ENCODE measurements around the gene PLCH2. TPM values are rescaled to one million over a fixed set of nuclear protein-coding genes. Genes with fewer than 3 reads are reported as not detected.
A peak's percentile ranks its signal among the peaks of the same experiment; 100 is the strongest.

The PLCH2 gene
- total and polyA plus RNA-seq, 3 experiments from 2014 or later, result 2.5 to 2.8 (median 2.5) TPM

GRCh38 chr1:2510366-2511155, 34.5 kb downstream of the PLCH2 start:
- no peak overlapping the region for H3K27ac ChIP-seq (ENCODE audit: low read depth, low read length)
- Mint-ChIP-seq H3K27ac (no peak overlapping the region), H3K4me1 (peaks cover 0 to 7% (median 0%) of the 10 kb centered on the region in 3 donors), H3K9me3 (no peaks in the 10 kb centered on the region), H3K27me3 (no peaks in the 10 kb centered on the region), H3K36me3 (peaks cover 0 to 69% (median 0%) of the 10 kb centered on the region in 3 donors), H3K4me3 (no peak overlapping the region)
- H3K4me1 ChIP-seq (ENCODE audit: insufficient read depth, low read length), result no peaks in the 10 kb centered on the region
- CTCF ChIA-PET, result no interaction called here
- no peaks in the 10 kb centered on the region for H3K27me3 ChIP-seq (ENCODE audit: insufficient read depth, low read length, poor library complexity, severe bottlenecking)
- peaks cover 37% of the 10 kb centered on the region for H3K36me3 ChIP-seq (ENCODE audit: insufficient read depth, low read length)
- H3K9me3 ChIP-seq (ENCODE audit: low read length), result no peaks in the 10 kb centered on the region
- POLR2A ChIA-PET, result no interaction called here
- no peak for DNase-seq
- H3K4me3 ChIP-seq (ENCODE audit: low read length), result no peak overlapping the region

- Histone ChIP-seq H3K9me3 (ENCODE audit: low read length) (no peaks in the 10 kb centered on the region), H3K36me3 (ENCODE audit: insufficient read depth, low read length) (peaks cover 61% of the 10 kb centered on the region), H3K27me3 (ENCODE audit: insufficient read depth, low read length, poor library complexity, severe bottlenecking) (no peaks in the 10 kb centered on the region), H3K4me1 (ENCODE audit: insufficient read depth, low read length) (no peaks in the 10 kb centered on the region), H3K27ac (ENCODE audit: low read depth, low read length) (no peak overlapping the region), H3K4me3 (ENCODE audit: low read length) (no peak overlapping the region)
- no peak overlapping the region for H3K4me3 Mint-ChIP-seq
- POLR2A ChIA-PET, result no interaction called here
- H3K4me1 Mint-ChIP-seq, result no peaks in the 10 kb centered on the region
- H3K36me3 Mint-ChIP-seq, result peaks cover 0 to 85% (median 2%) of the 10 kb centered on the region in 3 donors
- CTCF ChIA-PET, result no interaction called here
- no peak overlapping the region for H3K27ac Mint-ChIP-seq
- no peaks in the 10 kb centered on the region for H3K9me3 Mint-ChIP-seq
- H3K27me3 Mint-ChIP-seq, result no peaks in the 10 kb centered on the region
- DNase-seq, result no peak
Observed at GRCh38 chr1:2512862-2513421, 36.9 kb downstream of the PLCH2 start.

- Histone ChIP-seq H3K4me3 (ENCODE audit: low read length) (no peak overlapping the region), H3K9me3 (ENCODE audit: low read length) (no peaks in the 10 kb centered on the region), H3K36me3 (ENCODE audit: insufficient read depth, low read length) (peaks cover 72% of the 10 kb centered on the region), H3K27ac (ENCODE audit: low read depth, low read length) (no peak overlapping the region), H3K4me1 (ENCODE audit: insufficient read depth, low read length) (no peaks in the 10 kb centered on the region), H3K27me3 (ENCODE audit: insufficient read depth, low read length, poor library complexity, severe bottlenecking) (no peaks in the 10 kb centered on the region)
- H3K4me3 Mint-ChIP-seq, result no peak overlapping the region
- no peaks in the 10 kb centered on the region for H3K9me3 Mint-ChIP-seq
- CTCF ChIA-PET, result no interaction called here
- DNase-seq, result no peak
- no peaks in the 10 kb centered on the region for H3K27me3 Mint-ChIP-seq
- POLR2A ChIA-PET, result interaction anchor here (1.3 kb wide), 1 partner anchor 8 kb away, joined by 3 read pairs; no protein-coding TSS in a partner anchor
- H3K36me3 Mint-ChIP-seq, result peaks cover 0 to 85% (median 2%) of the 10 kb centered on the region in 3 donors
- no peaks in the 10 kb centered on the region for H3K4me1 Mint-ChIP-seq
- H3K27ac Mint-ChIP-seq, result no peak overlapping the region
Observed at GRCh38 chr1:2513939-2514652, 38.0 kb downstream of the PLCH2 start.

GRCh38 chr1:2514863-2515762, 39.0 kb downstream of the PLCH2 start:
- CTCF ChIA-PET, result no interaction called here
- H3K4me1 ChIP-seq (ENCODE audit: insufficient read depth, low read length), result no peaks in the 10 kb centered on the region
- H3K36me3 ChIP-seq (ENCODE audit: insufficient read depth, low read length), result peaks cover 76% of the 10 kb centered on the region
- H3K9me3 ChIP-seq (ENCODE audit: low read length), result no peaks in the 10 kb centered on the region
- Mint-ChIP-seq H3K9me3 (no peaks in the 10 kb centered on the region), H3K27me3 (no peaks in the 10 kb centered on the region), H3K36me3 (peaks cover 0 to 78% (median 2%) of the 10 kb centered on the region in 3 donors), H3K4me3 (no peak overlapping the region), H3K27ac (peak overlapping the region in 1 of 8 donors; percentile 54), H3K4me1 (no peaks in the 10 kb centered on the region)
- POLR2A ChIA-PET, result interaction anchor here (1.3 kb wide), 1 partner anchor 9 kb away, joined by 3 read pairs; no protein-coding TSS in a partner anchor
- no peak for DNase-seq
- H3K27ac ChIP-seq (ENCODE audit: low read depth, low read length), result no peak overlapping the region
- H3K27me3 ChIP-seq (ENCODE audit: insufficient read depth, low read length, poor library complexity, severe bottlenecking), result no peaks in the 10 kb centered on the region
- H3K4me3 ChIP-seq (ENCODE audit: low read length), result no peak overlapping the region

GRCh38 chr1:2515763-2516080, 39.6 kb downstream of the PLCH2 start:
- peaks cover 0 to 75% (median 2%) of the 10 kb centered on the region in 3 donors for H3K36me3 Mint-ChIP-seq
- Histone ChIP-seq H3K36me3 (ENCODE audit: insufficient read depth, low read length) (peaks cover 80% of the 10 kb centered on the region), H3K4me1 (ENCODE audit: insufficient read depth, low read length) (no peaks in the 10 kb centered on the region), H3K27me3 (ENCODE audit: insufficient read depth, low read length, poor library complexity, severe bottlenecking) (no peaks in the 10 kb centered on the region), H3K4me3 (ENCODE audit: low read length) (no peak overlapping the region), H3K9me3 (ENCODE audit: low read length) (no peaks in the 10 kb centered on the region), H3K27ac (ENCODE audit: low read depth, low read length) (no peak overlapping the region)
- H3K4me1 Mint-ChIP-seq, result peaks cover 0 to 2% (median under 1%) of the 10 kb centered on the region in 3 donors
- H3K9me3 Mint-ChIP-seq, result no peaks in the 10 kb centered on the region
- no peak for DNase-seq
- ChIA-PET POLR2A (no interaction called here), CTCF (no interaction called here)
- H3K27me3 Mint-ChIP-seq, result no peaks in the 10 kb centered on the region
- H3K4me3 Mint-ChIP-seq, result no peak overlapping the region
- H3K27ac Mint-ChIP-seq, result no peak overlapping the region

GRCh38 chr1:2516124-2516523, 40.0 kb downstream of the PLCH2 start:
- POLR2A ChIA-PET, result no interaction called here
- H3K4me3 ChIP-seq (ENCODE audit: low read length), result no peak overlapping the region
- no peaks in the 10 kb centered on the region for H3K4me1 ChIP-seq (ENCODE audit: insufficient read depth, low read length)
- Mint-ChIP-seq H3K4me1 (peaks cover 0 to 4% (median 2%) of the 10 kb centered on the region in 3 donors), H3K4me3 (no peak overlapping the region), H3K27ac (no peak overlapping the region), H3K9me3 (no peaks in the 10 kb centered on the region), H3K27me3 (no peaks in the 10 kb centered on the region), H3K36me3 (peaks cover 0 to 76% (median 4%) of the 10 kb centered on the region in 3 donors)
- no peaks in the 10 kb centered on the region for H3K27me3 ChIP-seq (ENCODE audit: insufficient read depth, low read length, poor library complexity, severe bottlenecking)
- no peak overlapping the region for H3K27ac ChIP-seq (ENCODE audit: low read depth, low read length)
- DNase-seq, result no peak
- H3K36me3 ChIP-seq (ENCODE audit: insufficient read depth, low read length), result peaks cover 82% of the 10 kb centered on the region
- CTCF ChIA-PET, result no interaction called here
- H3K9me3 ChIP-seq (ENCODE audit: low read length), result no peaks in the 10 kb centered on the region

- H3K4me3 Mint-ChIP-seq, result no peak overlapping the region
- H3K27me3 ChIP-seq (ENCODE audit: insufficient read depth, low read length, poor library complexity, severe bottlenecking), result no peaks in the 10 kb centered on the region
- ChIA-PET POLR2A (interaction anchor here (1.6 kb wide), 1 partner anchor 14 kb away, joined by 3 read pairs; no protein-coding TSS in a partner anchor), CTCF (no interaction called here)
- H3K27ac Mint-ChIP-seq, result no peak overlapping the region
- H3K36me3 ChIP-seq (ENCODE audit: insufficient read depth, low read length), result peaks cover 80% of the 10 kb centered on the region
- no peaks in the 10 kb centered on the region for H3K27me3 Mint-ChIP-seq
- no peaks in the 10 kb centered on the region for H3K4me1 ChIP-seq (ENCODE audit: insufficient read depth, low read length)
- no peak for DNase-seq
- H3K4me1 Mint-ChIP-seq, result peaks cover 0 to 11% (median 2%) of the 10 kb centered on the region in 3 donors
- no peak overlapping the region for H3K27ac ChIP-seq (ENCODE audit: low read depth, low read length)
- no peak overlapping the region for H3K4me3 ChIP-seq (ENCODE audit: low read length)
- peaks cover 0 to 76% (median 4%) of the 10 kb centered on the region in 3 donors for H3K36me3 Mint-ChIP-seq
- H3K9me3 Mint-ChIP-seq, result no peaks in the 10 kb centered on the region
- no peaks in the 10 kb centered on the region for H3K9me3 ChIP-seq (ENCODE audit: low read length)
Observed at GRCh38 chr1:2516946-2517345, 40.9 kb downstream of the PLCH2 start.
